ENCODE data around the gene HTR7. TPM values are rescaled to one million over a fixed set of nuclear protein-coding genes. Genes with fewer than 3 reads are reported as not detected.

Gene HTR7
- total RNA-seq, 1 donor from 2014 or later: 0.24 TPM

GRCh38 chr10:90890347-90890746, 32.5 kb upstream of the HTR7 start:
- H3K36me3 Mint-ChIP-seq (ENCODE audit: unreplicated experiment): peaks cover 50% of the 10 kb centered on the region
- TF ChIP-seq CTCF (IDR thresholded peaks at IDR 0.05): no peak
- no peaks in the 10 kb centered on the region for H3K9me3 Mint-ChIP-seq (ENCODE audit: unreplicated experiment)
- H3K4me1 Mint-ChIP-seq (ENCODE audit: unreplicated experiment): no peaks in the 10 kb centered on the region
- DNase-seq (ENCODE audit: extremely low spot score, unreplicated experiment): no peak
- H3K27ac Mint-ChIP-seq (ENCODE audit: unreplicated experiment): no peak overlapping the region
- H3K27me3 Mint-ChIP-seq (ENCODE audit: unreplicated experiment): no peaks in the 10 kb centered on the region
- H3K4me3 Mint-ChIP-seq (ENCODE audit: unreplicated experiment): no peak overlapping the region

- H3K27ac Mint-ChIP-seq (ENCODE audit: unreplicated experiment): no peak overlapping the region
- DNase-seq (ENCODE audit: extremely low spot score, unreplicated experiment): no peak
- H3K36me3 Mint-ChIP-seq (ENCODE audit: unreplicated experiment): peaks cover 48% of the 10 kb centered on the region
Measured at GRCh38 chr10:90889636-90890035, 31.8 kb upstream of the HTR7 start.

GRCh38 chr10:90888387-90888786, 30.5 kb upstream of the HTR7 start:
- no peaks in the 10 kb centered on the region for H3K27me3 Mint-ChIP-seq (ENCODE audit: unreplicated experiment)
- H3K36me3 Mint-ChIP-seq (ENCODE audit: unreplicated experiment): peaks cover 50% of the 10 kb centered on the region
- H3K4me3 Mint-ChIP-seq (ENCODE audit: unreplicated experiment): no peak overlapping the region
- H3K9me3 Mint-ChIP-seq (ENCODE audit: unreplicated experiment): no peaks in the 10 kb centered on the region
- H3K4me1 Mint-ChIP-seq (ENCODE audit: unreplicated experiment): no peaks in the 10 kb centered on the region
- no peak for DNase-seq (ENCODE audit: extremely low spot score, unreplicated experiment)
- no peak overlapping the region for H3K27ac Mint-ChIP-seq (ENCODE audit: unreplicated experiment)
- TF ChIP-seq CTCF (IDR thresholded peaks at IDR 0.05): no peak

More at GRCh38 chr10:90889636-90890035, 31.8 kb upstream of the HTR7 start:
- Mint-ChIP-seq H3K4me1 (ENCODE audit: unreplicated experiment) (no peaks in the 10 kb centered on the region), H3K27me3 (ENCODE audit: unreplicated experiment) (no peaks in the 10 kb centered on the region), H3K9me3 (ENCODE audit: unreplicated experiment) (no peaks in the 10 kb centered on the region), H3K4me3 (ENCODE audit: unreplicated experiment) (no peak overlapping the region)
- no peak for TF ChIP-seq CTCF (IDR thresholded peaks at IDR 0.05)

GRCh38 chr10:90887555-90887954, 29.7 kb upstream of the HTR7 start:
- H3K27ac Mint-ChIP-seq (ENCODE audit: unreplicated experiment): no peak overlapping the region
- H3K9me3 Mint-ChIP-seq (ENCODE audit: unreplicated experiment): no peaks in the 10 kb centered on the region
- no peak for DNase-seq (ENCODE audit: extremely low spot score, unreplicated experiment)
- H3K27me3 Mint-ChIP-seq (ENCODE audit: unreplicated experiment): no peaks in the 10 kb centered on the region
- no peak for TF ChIP-seq CTCF (IDR thresholded peaks at IDR 0.05)
- H3K36me3 Mint-ChIP-seq (ENCODE audit: unreplicated experiment): peaks cover 50% of the 10 kb centered on the region
- no peak overlapping the region for H3K4me3 Mint-ChIP-seq (ENCODE audit: unreplicated experiment)
- no peaks in the 10 kb centered on the region for H3K4me1 Mint-ChIP-seq (ENCODE audit: unreplicated experiment)

- no peak overlapping the region for H3K4me3 Mint-ChIP-seq (ENCODE audit: unreplicated experiment)
- peaks cover 45% of the 10 kb centered on the region for H3K36me3 Mint-ChIP-seq (ENCODE audit: unreplicated experiment)
- no peaks in the 10 kb centered on the region for H3K4me1 Mint-ChIP-seq (ENCODE audit: unreplicated experiment)
- no peaks in the 10 kb centered on the region for H3K9me3 Mint-ChIP-seq (ENCODE audit: unreplicated experiment)
- H3K27ac Mint-ChIP-seq (ENCODE audit: unreplicated experiment): no peak overlapping the region
- no peaks in the 10 kb centered on the region for H3K27me3 Mint-ChIP-seq (ENCODE audit: unreplicated experiment)
- DNase-seq (ENCODE audit: extremely low spot score, unreplicated experiment): no peak
- TF ChIP-seq CTCF (IDR thresholded peaks at IDR 0.05): no peak
Measured at GRCh38 chr10:90885176-90885575, 27.3 kb upstream of the HTR7 start.
